Measurements from ENCODE around the gene SNRPD3. TPM values are rescaled to one million over a fixed set of nuclear protein-coding genes. Genes with fewer than 3 reads are reported as not detected.
"Not testable (repeated sequence)": the region's sequence is repeated elsewhere in the genome, so short reads cannot be mapped to it uniquely, and the experiment has no call there.

The SNRPD3 gene
- total and polyA plus RNA-seq, 2 donors (not counting 3 experiments of a cell fraction or from before 2014, with no cell fraction given): 121 to 253 TPM

- Histone ChIP-seq H3K79me2 (ENCODE audit: control insufficient read depth, insufficient read depth, low read length) (no peaks in the 10 kb centered on the region), H3K36me3 (ENCODE audit: control insufficient read depth in 2 of 2, extremely low read depth in 1 of 2, insufficient read depth in 2 of 2, low read length in 2 of 2) (no peaks in the 10 kb centered on the region), H3K9me3 (replicated peaks; ENCODE audit: control insufficient read depth, insufficient read depth, low read length) (no peaks in the 10 kb centered on the region), H3K4me1 (ENCODE audit: control insufficient read depth, extremely low read depth, insufficient read depth, low read length) (peaks cover 7% of the 10 kb centered on the region), H3K9me1 (replicated peaks; ENCODE audit: control insufficient read depth, extremely low read depth, insufficient read depth, low read length) (no peaks in the 10 kb centered on the region), H3K4me2 (ENCODE audit: insufficient read depth, low read length) (no peak overlapping the region), H3K27me3 (ENCODE audit: control insufficient read depth in 2 of 2, insufficient read depth in 2 of 2, low read length in 2 of 2) (no peaks in the 10 kb centered on the region), H4K20me1 (replicated peaks; ENCODE audit: control insufficient read depth, extremely low read depth, insufficient read depth, low read length) (no peaks in the 10 kb centered on the region), H2AFZ (ENCODE audit: low read depth, low read length) (no peak overlapping the region), H3K9ac (replicated peaks; ENCODE audit: extremely low read depth, insufficient read depth, low read length) (no peak overlapping the region), H3K4me3 (replicated peaks in 1 of 3; ENCODE audit: insufficient read depth in 1 of 3, low read depth in 1 of 3, low read length in 3 of 3) (no peak overlapping the region), H3K27ac (ENCODE audit: insufficient read depth, low read depth, low read length) (no peak overlapping the region)
- intact Hi-C loops (cut with micrococcal nuclease) (no loop called here), dilution Hi-C loops (cut with MboI; ENCODE audit: extremely low pct_ligation_motif_present, low sequenced_read_pairs) (no loop called here)
- ChIA-PET POLR2A (no interaction called here), CTCF (no interaction called here)
- FAIRE-seq (no peak), DNase-seq (ENCODE audit: low read depth, low spot score) (no peak)
- TF ChIP-seq EZH2 (IDR thresholded peaks at IDR 0.05; ENCODE audit: borderline replicate concordance, low read depth, low read length, severe bottlenecking): no peak
- no peak for TF ChIP-seq GATA2 (IDR thresholded peaks at IDR 0.05; ENCODE audit: insufficient read depth, insufficient read length, low read depth, low read length)
- TF ChIP-seq MYC (IDR thresholded peaks at IDR 0.05; ENCODE audit: low read depth, low read length): no peak
- TF ChIP-seq CTCF (IDR thresholded peaks at IDR 0.05; ENCODE audit: extremely low read depth in 1 of 2, insufficient read depth in 1 of 2, low read depth in 1 of 2, low read length in 2 of 2): no peak
- TF ChIP-seq JUN (IDR thresholded peaks at IDR 0.05; ENCODE audit: borderline replicate concordance, insufficient read depth, insufficient read length, low read depth): no peak
- TF ChIP-seq POLR2AphosphoS5 (IDR thresholded peaks at IDR 0.05; ENCODE audit: insufficient read depth, low read depth, low read length): no peak
- no peak for TF ChIP-seq MAX (IDR thresholded peaks at IDR 0.05; ENCODE audit: insufficient read depth, insufficient read length)
- no peak for TF ChIP-seq POLR2A (IDR thresholded peaks at IDR 0.05; ENCODE audit: low read depth, low read length)
- TF ChIP-seq FOS (IDR thresholded peaks at IDR 0.05; ENCODE audit: borderline replicate concordance, insufficient read depth, low read length): no peak
- BruUV-seq (replicated peaks): no TSS peak
Observed at GRCh38 chr22:24595863-24596262, 40.1 kb downstream of the SNRPD3 start.

GRCh38 chr22:24597076-24597475 lies 41.3 kb downstream of the SNRPD3 start:
- H3K4me3 ChIP-seq (replicated peaks in 1 of 3; ENCODE audit: insufficient read depth in 1 of 3, low read depth in 1 of 3, low read length in 3 of 3); DNase-seq (ENCODE audit: low read depth, low spot score); CTCF ChIA-PET; dilution Hi-C loops (cut with MboI; ENCODE audit: extremely low pct_ligation_motif_present, low sequenced_read_pairs); BruUV-seq (replicated peaks); H3K27ac ChIP-seq (ENCODE audit: insufficient read depth, low read depth, low read length); H3K27me3 ChIP-seq (ENCODE audit: control insufficient read depth in 2 of 2, insufficient read depth in 2 of 2, low read length in 2 of 2); H3K36me3 ChIP-seq (ENCODE audit: control insufficient read depth in 2 of 2, extremely low read depth in 1 of 2, insufficient read depth in 2 of 2, low read length in 2 of 2); H4K20me1 ChIP-seq (replicated peaks; ENCODE audit: control insufficient read depth, extremely low read depth, insufficient read depth, low read length); H3K4me2 ChIP-seq (ENCODE audit: insufficient read depth, low read length); H2AFZ ChIP-seq (ENCODE audit: low read depth, low read length); H3K9ac ChIP-seq (replicated peaks; ENCODE audit: extremely low read depth, insufficient read depth, low read length); intact Hi-C loops (cut with micrococcal nuclease); FAIRE-seq; POLR2A ChIA-PET; H3K79me2 ChIP-seq (ENCODE audit: control insufficient read depth, insufficient read depth, low read length); H3K9me3 ChIP-seq (replicated peaks; ENCODE audit: control insufficient read depth, insufficient read depth, low read length); H3K9me1 ChIP-seq (replicated peaks; ENCODE audit: control insufficient read depth, extremely low read depth, insufficient read depth, low read length): not testable (repeated sequence)
- peaks cover 12% of the 10 kb centered on the region for H3K4me1 ChIP-seq (ENCODE audit: control insufficient read depth, extremely low read depth, insufficient read depth, low read length)

Data from endothelial cell of umbilical vein (primary cell).